OCI-LY3 (cell line): ENCODE measurements around the gene ANHX.

Experiments
- CTCF ChIP-seq: fragments of 200-600, 300-600 bp; sonication (generic); IDR thresholded peaks from 2 replicates; pipeline ENCODE4 v1.5.1; 2014; ENCODE audit warnings: antibody characterized with exemption, low read length, low read depth
- EZH2phosphoT487 ChIP-seq: fragments of 200-600 bp; shearing (Covaris generic); IDR thresholded peaks from 2 replicates; pipeline ENCODE4 v1.6.1; 2018; ENCODE audit warnings: antibody characterized with exemption, mixed run types, low read depth

DNA sequence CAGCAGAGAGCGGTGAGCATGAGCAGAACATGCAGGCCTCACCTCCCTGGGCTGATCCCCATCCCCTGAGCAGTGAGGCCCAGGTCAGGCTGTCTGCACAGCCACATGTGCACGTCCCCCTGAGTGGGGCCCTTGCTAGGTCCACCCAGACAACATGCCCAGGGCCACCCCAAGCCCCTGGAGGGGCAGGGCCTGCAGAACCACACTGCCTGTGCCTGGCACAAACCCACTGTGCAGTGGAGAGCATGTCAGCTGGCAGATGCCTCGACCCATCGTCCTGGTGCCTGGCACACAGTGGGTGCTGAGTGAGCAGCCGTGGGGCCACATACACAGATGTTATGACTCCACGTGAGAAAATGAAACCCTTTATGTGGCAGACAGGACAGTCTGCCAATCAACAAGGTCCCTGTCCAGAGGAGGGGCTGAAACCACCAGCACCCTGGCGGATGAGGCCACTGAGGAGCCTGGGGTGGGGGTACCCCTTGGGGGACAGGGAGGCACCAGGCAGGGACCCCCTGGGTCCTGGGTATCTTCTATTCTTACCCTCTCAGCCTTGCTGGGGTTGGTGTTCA, 8.3 kb downstream of the ANHX start:
- TF ChIP-seq CTCF = no peak
- no peak for TF ChIP-seq EZH2phosphoT487
